HCT116 (cell line): ENCODE data around the gene ST3GAL3.

Source experiments
- ATF3 ChIP-seq: IDR thresholded peaks from 2 replicates; pipeline ENCODE4 v1.6.1; 2012
- ELF1 ChIP-seq: IDR thresholded peaks from 2 replicates; pipeline ENCODE4 v1.6.1; 2012; ENCODE audit warnings: low read depth, borderline replicate concordance
- EZH2 ChIP-seq: fragments of 200-600 bp; sonication (generic); IDR thresholded peaks from 2 replicates; pipeline ENCODE4 v1.6.1; 2017; ENCODE audit warnings: antibody characterized with exemption, mixed run types
- POLR2A ChIP-seq: IDR thresholded peaks from 2 replicates; pipeline ENCODE4 v1.7.0; 2011; ENCODE audit warnings: borderline replicate concordance; ENCODE audit not compliant: insufficient read depth, insufficient read length; ENCODE audit errors: extremely low read depth
- POLR2AphosphoS5 ChIP-seq: IDR thresholded peaks from 2 replicates; pipeline ENCODE4 v1.6.1; 2011; ENCODE audit warnings: mild to moderate bottlenecking, low read depth, low read length, moderate library complexity
- RAD21 ChIP-seq: IDR thresholded peaks from 2 replicates; pipeline ENCODE4 v1.6.1; 2012; ENCODE audit warnings: low read depth, mild to moderate bottlenecking
- SP1 ChIP-seq: IDR thresholded peaks from 2 replicates; pipeline ENCODE4 v1.6.1; 2012; ENCODE audit warnings: low read depth
- ZBTB33 ChIP-seq: IDR thresholded peaks from 2 replicates; pipeline ENCODE4 v1.6.1; 2011; ENCODE audit warnings: mild to moderate bottlenecking, low read length, moderate library complexity; ENCODE audit not compliant: insufficient replicate concordance; ENCODE audit errors: extremely low read depth
- ZNF274 ChIP-seq: fragments of 200-500 bp; sonication (Bioruptor generic); IDR thresholded peaks from 2 replicates; pipeline ENCODE4 v1.6.1; 2014; ENCODE audit warnings: mild to moderate bottlenecking, low read depth, low read length, inconsistent platforms
- TF ChIP-seq, protein P1 (sequence below), 3 experiments: fragments of 200-600 bp in 1 of 3; sonication (generic) in 1 of 3; IDR thresholded peaks in 2 of 3; conservative IDR thresholded peaks in 1 of 3; 2 replicates each; pipeline ENCODE4 v1.5.1; 2012 to 2017; ENCODE audit warnings: low read depth in 2 of 3, low read length in 2 of 3, antibody characterized with exemption in 1 of 3, borderline replicate concordance in 1 of 3, control low read depth in 1 of 3, mild to moderate bottlenecking in 1 of 3, mixed read lengths in 1 of 3, mixed run types in 1 of 3, moderate library complexity in 1 of 3; ENCODE audit not compliant: insufficient read depth in 1 of 3
- TF ChIP-seq, protein P2 (sequence below): IDR thresholded peaks from 2 replicates; pipeline ENCODE4 v1.6.1; 2012

DNA sequence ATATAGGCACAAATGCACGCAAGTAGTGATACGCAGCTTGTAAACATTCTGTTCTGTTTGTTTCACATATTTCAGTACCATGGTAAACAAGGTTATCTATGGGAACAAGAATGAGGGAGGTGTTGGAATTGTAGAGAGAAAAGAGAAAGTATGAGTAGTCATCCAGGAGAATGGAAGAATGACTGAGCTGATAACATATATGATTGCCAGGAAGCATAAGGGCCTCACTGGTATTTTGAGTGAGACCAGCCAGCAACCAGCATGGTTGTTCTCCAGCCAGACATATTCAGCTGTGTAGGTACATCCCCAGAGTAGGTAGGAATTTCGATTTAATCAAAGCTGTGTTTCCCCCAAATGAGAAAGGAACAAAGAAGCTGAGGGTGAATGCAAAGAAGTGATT lies 167.4 kb downstream of the ST3GAL3 start:
- TF ChIP-seq, protein P1, sequence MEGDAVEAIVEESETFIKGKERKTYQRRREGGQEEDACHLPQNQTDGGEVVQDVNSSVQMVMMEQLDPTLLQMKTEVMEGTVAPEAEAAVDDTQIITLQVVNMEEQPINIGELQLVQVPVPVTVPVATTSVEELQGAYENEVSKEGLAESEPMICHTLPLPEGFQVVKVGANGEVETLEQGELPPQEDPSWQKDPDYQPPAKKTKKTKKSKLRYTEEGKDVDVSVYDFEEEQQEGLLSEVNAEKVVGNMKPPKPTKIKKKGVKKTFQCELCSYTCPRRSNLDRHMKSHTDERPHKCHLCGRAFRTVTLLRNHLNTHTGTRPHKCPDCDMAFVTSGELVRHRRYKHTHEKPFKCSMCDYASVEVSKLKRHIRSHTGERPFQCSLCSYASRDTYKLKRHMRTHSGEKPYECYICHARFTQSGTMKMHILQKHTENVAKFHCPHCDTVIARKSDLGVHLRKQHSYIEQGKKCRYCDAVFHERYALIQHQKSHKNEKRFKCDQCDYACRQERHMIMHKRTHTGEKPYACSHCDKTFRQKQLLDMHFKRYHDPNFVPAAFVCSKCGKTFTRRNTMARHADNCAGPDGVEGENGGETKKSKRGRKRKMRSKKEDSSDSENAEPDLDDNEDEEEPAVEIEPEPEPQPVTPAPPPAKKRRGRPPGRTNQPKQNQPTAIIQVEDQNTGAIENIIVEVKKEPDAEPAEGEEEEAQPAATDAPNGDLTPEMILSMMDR (IDR thresholded peaks at IDR 0.05 in 2 of 3, conservative IDR thresholded peaks at IDR 0.05 in 1 of 3; ENCODE audit: borderline replicate concordance in 1 of 3, insufficient read depth in 1 of 3, low read depth in 2 of 3, low read length in 2 of 3): no peak
- TF ChIP-seq ZNF274: no peak
- no peak for TF ChIP-seq SP1
- no peak for TF ChIP-seq RAD21
- TF ChIP-seq ELF1: no peak
- TF ChIP-seq ATF3: no peak
- no peak for TF ChIP-seq POLR2A
- no peak for TF ChIP-seq POLR2AphosphoS5
- no peak for TF ChIP-seq EZH2
- no peak for TF ChIP-seq ZBTB33
- TF ChIP-seq, protein P2, sequence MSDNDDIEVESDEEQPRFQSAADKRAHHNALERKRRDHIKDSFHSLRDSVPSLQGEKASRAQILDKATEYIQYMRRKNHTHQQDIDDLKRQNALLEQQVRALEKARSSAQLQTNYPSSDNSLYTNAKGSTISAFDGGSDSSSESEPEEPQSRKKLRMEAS: no peak
